ENCODE measurements around the gene MICAL2.

DNA sequence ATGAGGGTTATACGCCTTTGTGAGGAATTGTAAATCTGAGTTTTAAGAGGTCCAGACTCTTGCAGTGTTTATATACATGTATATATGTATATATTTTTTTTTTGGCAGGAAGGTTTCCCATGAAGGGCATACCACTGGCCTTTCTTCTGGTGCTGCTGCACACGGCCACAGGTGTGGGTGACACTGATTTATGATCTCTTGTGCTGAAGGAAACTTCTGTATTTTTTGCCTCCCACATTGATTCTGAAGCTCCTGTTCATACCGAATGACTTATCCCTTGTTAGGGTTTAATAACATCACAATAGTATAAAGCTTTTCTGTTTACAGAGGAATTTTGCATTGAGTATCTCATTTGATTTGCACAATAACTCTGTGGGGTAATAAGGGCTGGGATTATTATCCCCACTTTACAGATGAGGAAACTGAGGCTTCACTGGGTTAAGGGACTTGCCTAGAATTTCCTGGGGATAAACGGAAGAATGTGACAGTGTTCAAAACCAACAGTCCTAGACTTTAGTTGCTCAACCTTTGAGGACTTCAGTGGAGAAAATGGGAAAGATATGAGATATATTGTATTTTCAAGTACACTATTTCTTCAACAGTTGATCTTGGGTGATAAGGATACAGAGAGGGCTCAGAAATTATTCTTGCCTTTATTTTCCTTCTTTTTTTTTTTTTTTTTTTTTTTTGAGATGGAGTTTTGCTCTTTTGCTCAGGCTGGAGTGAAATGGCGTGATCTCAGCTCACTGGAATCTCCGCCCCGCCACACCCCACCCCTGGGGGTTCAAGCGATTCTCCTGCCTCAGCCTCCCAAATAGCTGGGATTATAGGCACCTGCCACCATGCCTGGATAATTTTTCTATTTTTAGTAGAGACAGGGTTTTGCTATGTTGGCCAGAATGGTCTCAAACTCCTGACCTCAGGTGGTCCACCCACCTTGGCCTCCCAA is 70.1 kb downstream of the MICAL2 start:
- TF ChIP-seq, protein P1, sequence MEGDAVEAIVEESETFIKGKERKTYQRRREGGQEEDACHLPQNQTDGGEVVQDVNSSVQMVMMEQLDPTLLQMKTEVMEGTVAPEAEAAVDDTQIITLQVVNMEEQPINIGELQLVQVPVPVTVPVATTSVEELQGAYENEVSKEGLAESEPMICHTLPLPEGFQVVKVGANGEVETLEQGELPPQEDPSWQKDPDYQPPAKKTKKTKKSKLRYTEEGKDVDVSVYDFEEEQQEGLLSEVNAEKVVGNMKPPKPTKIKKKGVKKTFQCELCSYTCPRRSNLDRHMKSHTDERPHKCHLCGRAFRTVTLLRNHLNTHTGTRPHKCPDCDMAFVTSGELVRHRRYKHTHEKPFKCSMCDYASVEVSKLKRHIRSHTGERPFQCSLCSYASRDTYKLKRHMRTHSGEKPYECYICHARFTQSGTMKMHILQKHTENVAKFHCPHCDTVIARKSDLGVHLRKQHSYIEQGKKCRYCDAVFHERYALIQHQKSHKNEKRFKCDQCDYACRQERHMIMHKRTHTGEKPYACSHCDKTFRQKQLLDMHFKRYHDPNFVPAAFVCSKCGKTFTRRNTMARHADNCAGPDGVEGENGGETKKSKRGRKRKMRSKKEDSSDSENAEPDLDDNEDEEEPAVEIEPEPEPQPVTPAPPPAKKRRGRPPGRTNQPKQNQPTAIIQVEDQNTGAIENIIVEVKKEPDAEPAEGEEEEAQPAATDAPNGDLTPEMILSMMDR (IDR thresholded peaks at IDR 0.05), result no peak
- TF ChIP-seq POLR2A (IDR thresholded peaks at IDR 0.05), result no peak
